ENCODE measurements around the gene MPND.

The MPND gene

DNA sequence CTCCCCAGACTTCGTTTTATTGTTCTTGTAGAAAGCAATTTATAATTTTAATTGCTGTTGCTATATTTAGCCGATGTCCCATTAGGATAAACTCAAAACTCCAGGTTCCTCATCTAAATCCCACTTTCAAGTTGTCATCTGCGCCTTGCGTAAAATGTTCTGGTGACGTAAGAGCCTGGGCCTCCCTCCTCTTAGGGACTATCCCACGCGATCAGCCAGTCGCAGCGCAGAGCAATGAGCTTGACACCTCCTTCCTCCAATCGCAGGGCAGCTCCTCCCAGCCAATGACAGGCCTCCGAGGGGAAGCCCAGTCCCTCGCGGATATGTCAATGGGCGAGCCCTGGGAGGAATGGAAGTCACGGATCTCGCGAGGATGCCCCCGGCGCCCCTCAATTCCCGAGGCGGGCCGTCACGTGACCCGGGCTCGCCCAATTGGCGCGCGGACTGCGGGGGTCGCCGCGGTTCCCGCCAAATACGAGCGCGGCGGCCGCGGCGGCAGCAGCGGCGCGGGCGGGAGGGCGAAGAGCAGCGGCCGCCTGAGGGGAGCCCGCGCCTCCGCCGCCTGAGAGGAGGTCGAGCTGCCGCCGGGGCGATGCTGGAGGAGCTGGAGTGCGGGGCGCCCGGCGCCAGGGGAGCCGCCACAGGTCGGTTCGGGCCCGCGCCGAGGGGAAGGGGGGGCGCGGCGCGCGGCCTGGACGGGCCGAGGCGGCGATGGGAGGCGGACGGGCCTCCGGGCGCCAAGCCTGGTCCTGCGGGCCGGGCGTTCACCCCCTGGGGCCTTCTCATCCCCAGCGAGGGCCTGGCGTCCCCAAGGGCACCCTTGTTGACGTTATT is 59.0 kb downstream of the MPND start, which contains the start of gene CHAF1A:
Gene CHAF1A, plus strand, starts transcription at position 470 of the 834 bp plus-strand sequence. Its CDS starts 123 bp downstream, at position 593.
- Mint-ChIP-seq H3K27ac (peak within 1 kb of the TSS; percentile 91), H3K27me3 (no peaks in the 10 kb centered on the region), H3K9me3 (no peaks in the 10 kb centered on the region), H3K4me1 (ENCODE audit: low read depth) (peaks cover 53% of the 10 kb centered on the region), H3K36me3 (ENCODE audit: low read depth) (peaks cover 30% of the 10 kb centered on the region), H3K4me3 (peak within 1 kb of the TSS; percentile 97)

DNA sequence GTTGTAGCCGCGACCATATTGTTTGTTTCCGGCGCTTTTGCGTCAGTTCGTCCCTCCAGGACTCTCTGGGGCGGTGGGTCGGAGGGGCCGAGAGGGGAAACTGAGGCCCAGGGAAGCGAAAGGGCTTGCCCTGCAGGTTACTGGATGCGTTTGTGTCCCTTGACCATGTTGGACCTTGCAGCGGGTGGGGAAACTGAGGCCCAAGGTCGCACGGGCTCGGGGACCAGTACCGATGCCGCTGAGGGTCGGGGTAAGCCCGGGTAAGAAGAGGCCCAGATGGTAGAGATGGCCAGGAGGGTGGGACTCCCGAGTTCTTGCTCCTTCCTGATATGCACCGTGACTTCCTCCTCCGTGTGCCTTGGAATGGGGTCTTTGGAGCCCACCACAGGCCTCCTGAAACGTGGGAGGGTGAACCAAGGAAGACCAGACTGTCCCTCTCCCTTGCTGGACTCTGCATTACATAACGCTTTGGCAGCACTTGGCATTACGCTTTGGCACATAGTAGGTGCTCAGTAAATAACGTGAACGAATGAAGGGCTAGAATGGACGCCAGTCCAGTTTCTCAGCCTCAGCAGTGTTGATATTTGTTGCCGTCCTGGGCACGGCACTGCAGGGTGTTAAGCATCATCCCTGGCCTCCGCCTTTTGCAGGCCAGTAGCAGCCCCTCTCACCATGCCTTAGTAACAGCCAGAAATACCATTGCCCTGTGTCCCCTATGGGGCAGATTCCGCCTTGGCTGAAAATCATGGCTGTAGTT is 59.8 kb downstream of the MPND start:
- Mint-ChIP-seq H3K4me3 (peak overlapping the region; percentile 97), H3K27ac (peak overlapping the region; percentile 90), H3K9me3 (no peaks in the 10 kb centered on the region), H3K27me3 (no peaks in the 10 kb centered on the region), H3K4me1 (ENCODE audit: low read depth) (peaks cover 50% of the 10 kb centered on the region), H3K36me3 (ENCODE audit: low read depth) (peaks cover 32% of the 10 kb centered on the region)

DNA sequence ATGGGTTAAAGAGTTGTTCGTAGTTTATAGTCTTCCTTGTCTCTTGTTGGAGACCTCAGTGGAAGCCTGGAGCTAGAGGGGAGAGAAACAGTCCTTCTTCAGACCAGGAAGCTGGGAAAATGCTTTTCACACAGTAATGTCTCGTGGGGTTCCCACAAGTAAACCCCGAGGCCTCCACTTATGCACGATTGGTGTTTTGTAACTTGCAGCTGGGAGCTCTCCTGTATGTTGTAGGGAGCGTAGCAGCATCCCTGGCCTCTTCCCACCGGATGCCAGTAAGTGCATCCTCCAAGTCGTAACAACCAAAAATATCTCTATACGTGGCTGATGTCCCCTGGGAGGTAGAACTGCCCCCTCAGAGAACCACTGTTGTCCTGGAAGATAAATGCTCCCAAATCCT is 62.6 kb downstream of the MPND start:
- no peak overlapping the region for H3K27ac Mint-ChIP-seq
- no peaks in the 10 kb centered on the region for H3K27me3 Mint-ChIP-seq
- no peak overlapping the region for H3K4me3 Mint-ChIP-seq
- H3K4me1 Mint-ChIP-seq (ENCODE audit: low read depth) = peaks cover 31% of the 10 kb centered on the region
- peaks cover 50% of the 10 kb centered on the region for H3K36me3 Mint-ChIP-seq (ENCODE audit: low read depth)
- H3K9me3 Mint-ChIP-seq = no peaks in the 10 kb centered on the region

DNA sequence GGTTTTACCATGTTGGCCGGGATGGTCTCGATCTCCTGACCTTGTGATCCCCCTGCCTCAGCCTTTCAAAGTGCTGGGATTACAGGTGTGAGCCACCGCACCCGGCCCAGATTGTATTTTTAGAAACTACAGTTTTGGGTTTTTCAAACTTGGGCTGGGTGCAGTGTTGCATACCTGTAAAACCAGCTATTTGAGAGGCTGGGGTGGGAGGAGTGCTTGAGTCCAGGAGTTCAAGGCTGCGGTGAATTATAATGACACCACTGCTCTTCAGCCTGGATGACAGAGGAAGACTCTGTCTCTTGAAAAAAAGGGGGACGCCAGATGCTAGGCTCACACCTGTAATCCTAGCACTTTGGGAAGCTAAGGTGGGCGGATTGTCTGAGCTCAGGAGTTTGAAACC is 63.3 kb downstream of the MPND start:
- Mint-ChIP-seq H3K27ac (no peak overlapping the region), H3K9me3 (no peaks in the 10 kb centered on the region), H3K27me3 (no peaks in the 10 kb centered on the region)

DNA sequence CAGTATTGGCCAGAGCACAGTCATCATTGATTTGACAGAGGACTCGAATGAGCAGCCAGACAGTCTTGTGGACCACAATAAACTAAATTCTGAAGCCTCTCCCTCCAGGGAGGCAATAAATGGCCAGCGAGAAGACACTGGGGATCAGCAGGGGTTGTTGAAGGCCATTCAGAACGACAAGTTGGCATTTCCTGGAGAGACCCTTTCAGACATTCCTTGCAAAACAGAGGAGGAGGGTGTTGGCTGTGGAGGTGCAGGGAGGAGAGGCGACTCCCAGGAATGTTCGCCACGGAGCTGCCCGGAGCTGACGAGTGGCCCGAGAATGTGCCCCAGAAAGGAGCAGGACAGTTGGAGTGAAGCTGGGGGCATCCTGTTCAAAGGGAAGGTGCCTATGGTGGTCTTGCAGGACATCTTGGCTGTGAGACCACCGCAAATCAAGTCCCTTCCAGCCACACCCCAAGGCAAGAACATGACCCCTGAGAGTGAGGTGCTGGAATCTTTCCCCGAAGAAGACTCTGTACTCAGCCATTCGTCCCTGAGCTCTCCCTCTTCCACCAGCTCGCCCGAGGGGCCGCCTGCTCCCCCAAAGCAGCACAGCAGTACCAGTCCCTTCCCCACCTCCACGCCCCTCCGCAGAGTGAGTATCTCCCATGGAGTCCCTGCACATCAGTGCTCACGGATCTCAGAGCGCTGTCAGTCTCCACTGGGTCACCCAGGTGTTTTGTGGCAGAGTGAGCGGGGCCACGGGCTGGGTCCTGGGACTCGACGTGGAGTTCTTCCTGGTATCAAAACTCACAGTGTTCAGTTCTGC is 66.0 kb downstream of the MPND start:
- Mint-ChIP-seq H3K4me3 (no peak overlapping the region), H3K9me3 (no peaks in the 10 kb centered on the region), H3K4me1 (ENCODE audit: low read depth) (peaks cover 8% of the 10 kb centered on the region), H3K27me3 (no peaks in the 10 kb centered on the region), H3K36me3 (ENCODE audit: low read depth) (peaks cover 75% of the 10 kb centered on the region), H3K27ac (no peak overlapping the region)

More for the DNA sequence above, 63.3 kb downstream of the MPND start:
- H3K4me1 Mint-ChIP-seq (ENCODE audit: low read depth) = peaks cover 24% of the 10 kb centered on the region
- peaks cover 56% of the 10 kb centered on the region for H3K36me3 Mint-ChIP-seq (ENCODE audit: low read depth)
- no peak overlapping the region for H3K4me3 Mint-ChIP-seq

Measured in stimulated activated naive CD8-positive, alpha-beta T cell treated with anti-CD3 and anti-CD28 coated beads, Interleukin-15, Interleukin-2, amounts not matched to agents 100 ng/mL and 50 ng/mL, for 24 hours (primary cell).